LoVo (cell line): ENCODE results near the gene GPR27.

Experiments used
- DNase-seq: peaks from one replicate; pipeline ENCODE4 v3.0.0-alpha.2; 2016; ENCODE audit warnings: low spot score

GPR27 gene

GRCh38 chr3:71733319-71733718 is 20.3 kb upstream of the GPR27 start:
- no peak for DNase-seq

GRCh38 chr3:71734881-71735280 is 18.8 kb upstream of the GPR27 start:
- DNase-seq: no peak

- no peak for DNase-seq
Observed at GRCh38 chr3:71742621-71743020, 11.0 kb upstream of the GPR27 start.

- DNase-seq: no peak
Observed at GRCh38 chr3:71744738-71745137, 8.9 kb upstream of the GPR27 start.

GRCh38 chr3:71751602-71752001 is 2.1 kb upstream of the GPR27 start:
- no peak for DNase-seq

- no peak for DNase-seq
Observed at GRCh38 chr3:71752831-71753700, 589 bp upstream of the GPR27 start.

GRCh38 chr3:71754610-71755253 is 1.1 kb downstream of the GPR27 start:
- no peak for DNase-seq

GRCh38 chr3:71758091-71758490 is 4.4 kb downstream of the GPR27 start:
- no peak for DNase-seq

GRCh38 chr3:71759401-71759800 is 5.7 kb downstream of the GPR27 start:
- no peak for DNase-seq

- DNase-seq: no peak
Observed at GRCh38 chr3:71760140-71760539, 6.5 kb downstream of the GPR27 start.

GRCh38 chr3:71763426-71763825 is 9.8 kb downstream of the GPR27 start:
- DNase-seq: no peak

GRCh38 chr3:71771126-71771525 is 17.5 kb downstream of the GPR27 start:
- no peak for DNase-seq

- DNase-seq: no peak
Observed at GRCh38 chr3:71771884-71772283, 18.2 kb downstream of the GPR27 start.

GRCh38 chr3:71776538-71776937 is 22.9 kb downstream of the GPR27 start:
- DNase-seq: no peak

GRCh38 chr3:71778353-71778752 is 24.7 kb downstream of the GPR27 start:
- DNase-seq: no peak

- DNase-seq: no peak
Observed at GRCh38 chr3:71779674-71780377, 26.2 kb downstream of the GPR27 start.

- no peak for DNase-seq
Observed at GRCh38 chr3:71780430-71780829, 26.8 kb downstream of the GPR27 start.

- no peak for DNase-seq
Observed at GRCh38 chr3:71783152-71783551, 29.5 kb downstream of the GPR27 start.

- no peak for DNase-seq
Observed at GRCh38 chr3:71784201-71784913, 30.7 kb downstream of the GPR27 start.

GRCh38 chr3:71784914-71785531 is 31.4 kb downstream of the GPR27 start, which contains the start of gene PROK2:
Gene PROK2, minus strand, starts transcription at chr3:71785148. Its CDS starts 96 bp downstream, at chr3:71785052.
- DNase-seq: no peak

GRCh38 chr3:71785532-71786216 is 32.0 kb downstream of the GPR27 start:
- DNase-seq: no peak
